Measurements from ENCODE around the gene SPACDR.
"Not testable (repeated sequence)": the region's sequence is repeated elsewhere in the genome, so short reads cannot be mapped to it uniquely, and the experiment has no call there.

The SPACDR gene

GRCh38 chr7:100504887-100505611, 41.0 kb upstream of the SPACDR start:
- Histone ChIP-seq H3K27me3 (peaks cover 0 to 28% of the 10 kb centered on the region in 2 donors), H3K27ac (no peak overlapping the region), H3K4me1 (no peaks in the 10 kb centered on the region), H3K9me3 (no peaks in the 10 kb centered on the region), H3K36me3 (no peaks in the 10 kb centered on the region), H3K4me3 (no peak overlapping the region)
- no peak for DNase-seq
- intact Hi-C loops (cut with DNase I; ENCODE audit: low total_unique reads) = no loop called here
- TF ChIP-seq CTCF (IDR thresholded peaks at IDR 0.05) = no peak

- H3K4me1 ChIP-seq; DNase-seq; H3K4me3 ChIP-seq; H3K27ac ChIP-seq; intact Hi-C loops (cut with DNase I; ENCODE audit: low total_unique reads); H3K9me3 ChIP-seq; H3K36me3 ChIP-seq: not testable (repeated sequence)
- peaks cover 0 to 19% of the 10 kb centered on the region in 2 donors for H3K27me3 ChIP-seq
Measured at GRCh38 chr7:100504031-100504430, 40.0 kb upstream of the SPACDR start.

- H3K4me3 ChIP-seq; DNase-seq; intact Hi-C loops (cut with DNase I; ENCODE audit: low total_unique reads); H3K36me3 ChIP-seq; H3K27ac ChIP-seq; H3K9me3 ChIP-seq; H3K4me1 ChIP-seq: not testable (repeated sequence)
- peaks cover 0 to 16% of the 10 kb centered on the region in 2 donors for H3K27me3 ChIP-seq
Measured at GRCh38 chr7:100500743-100501142, 36.7 kb upstream of the SPACDR start.

GRCh38 chr7:100496509-100496908, 32.4 kb upstream of the SPACDR start:
- no peaks in the 10 kb centered on the region for H3K36me3 ChIP-seq
- TF ChIP-seq CTCF (IDR thresholded peaks at IDR 0.05) = no peak
- H3K27ac ChIP-seq = no peak overlapping the region
- intact Hi-C loops (cut with DNase I; ENCODE audit: low total_unique reads) = no loop called here
- DNase-seq = no peak
- no peaks in the 10 kb centered on the region for H3K9me3 ChIP-seq
- H3K4me3 ChIP-seq = no peak overlapping the region
- peaks cover 0 to 9% (median 6%) of the 10 kb centered on the region in 4 donors for H3K4me1 ChIP-seq
- peaks cover 0 to 22% of the 10 kb centered on the region in 2 donors for H3K27me3 ChIP-seq

GRCh38 chr7:100493476-100494264, 29.6 kb upstream of the SPACDR start:
- Histone ChIP-seq H3K4me1 (peaks cover 0 to 9% (median 6%) of the 10 kb centered on the region in 4 donors), H3K4me3 (peak overlapping the region; percentile 28 to 34), H3K36me3 (no peaks in the 10 kb centered on the region), H3K27ac (no peak overlapping the region), H3K9me3 (no peaks in the 10 kb centered on the region), H3K27me3 (peaks cover 0 to 40% of the 10 kb centered on the region in 2 donors)
- no peak for TF ChIP-seq CTCF (IDR thresholded peaks at IDR 0.05)
- DNase-seq = no peak
- intact Hi-C loops (cut with DNase I; ENCODE audit: low total_unique reads) = no loop called here

- H3K9me3 ChIP-seq = no peaks in the 10 kb centered on the region
- intact Hi-C loops (cut with DNase I; ENCODE audit: low total_unique reads) = no loop called here
- no peak for TF ChIP-seq CTCF (IDR thresholded peaks at IDR 0.05)
Measured at GRCh38 chr7:100492738-100493475, 28.8 kb upstream of the SPACDR start.

More at GRCh38 chr7:100492738-100493475, 28.8 kb upstream of the SPACDR start:
- H3K4me1 ChIP-seq = peaks cover 0 to 9% (median 6%) of the 10 kb centered on the region in 4 donors
- no peak overlapping the region for H3K4me3 ChIP-seq
- H3K36me3 ChIP-seq = no peaks in the 10 kb centered on the region
- H3K27me3 ChIP-seq = peaks cover 0 to 43% of the 10 kb centered on the region in 2 donors
- H3K27ac ChIP-seq = no peak overlapping the region
- no peak for DNase-seq

Measured in tibial artery (tissue), 4 donors.